Endodermal cell (in vitro differentiated cells): ENCODE measurements around the gene YEATS4. TPM values are rescaled to one million over a fixed set of nuclear protein-coding genes. Genes with fewer than 3 reads are reported as not detected.

Source experiments
- DNase-seq: peaks from one replicate; pipeline ENCODE4 v3.0.0-alpha.2; 2017
- H3K27ac ChIP-seq: 2 replicates; pipeline ENCODE4 v1.5.1; 2013; ENCODE audit warnings: mild to moderate bottlenecking, low read depth, low read length, moderate library complexity
- H3K27me3 ChIP-seq: 2 replicates; pipeline ENCODE4 v1.6.1; 2013; ENCODE audit warnings: mild to moderate bottlenecking, low read length, moderate library complexity; ENCODE audit not compliant: insufficient read depth, control insufficient read depth, poor library complexity, severe bottlenecking
- H3K36me3 ChIP-seq: 2 replicates; pipeline ENCODE4 v1.7.0; 2013; ENCODE audit warnings: mild to moderate bottlenecking, low read length, moderate library complexity; ENCODE audit not compliant: control insufficient read depth, insufficient read depth
- H3K4me1 ChIP-seq: one replicate; pipeline ENCODE4 v1.7.0; 2013; ENCODE audit warnings: low read length; ENCODE audit not compliant: control insufficient read depth, insufficient read depth
- H3K4me3 ChIP-seq: 2 replicates; pipeline ENCODE4 v1.5.1; 2013; ENCODE audit warnings: mild to moderate bottlenecking, low read length, moderate library complexity
- H3K9ac ChIP-seq: 2 replicates; pipeline ENCODE4 v1.6.1; 2013; ENCODE audit warnings: mild to moderate bottlenecking, low read length, moderate library complexity; ENCODE audit not compliant: poor library complexity, severe bottlenecking; ENCODE audit errors: extremely low read depth
- H3K9me3 ChIP-seq: 2 replicates; pipeline ENCODE4 v1.6.1; 2013; ENCODE audit warnings: mild to moderate bottlenecking, low read length, moderate library complexity; ENCODE audit not compliant: control insufficient read depth
- H3K27ac Mint-ChIP-seq: 2 replicates; pipeline ENCODE4 v1.8.0; 2020; ENCODE audit warnings: mixed read lengths
- H3K27me3 Mint-ChIP-seq: 2 replicates; pipeline ENCODE4 v1.8.0; 2021; ENCODE audit warnings: mild to moderate bottlenecking, mixed read lengths; ENCODE audit not compliant: insufficient read depth
- H3K36me3 Mint-ChIP-seq: 2 replicates; pipeline ENCODE4 v1.8.0; 2020; ENCODE audit warnings: low read depth, mixed read lengths
- H3K4me1 Mint-ChIP-seq: 2 replicates; pipeline ENCODE4 v1.8.0; 2020; ENCODE audit warnings: mixed read lengths
- H3K4me3 Mint-ChIP-seq: 2 replicates; pipeline ENCODE4 v1.8.0; 2020; ENCODE audit warnings: mild to moderate bottlenecking, moderate library complexity, mixed read lengths
- H3K9me3 Mint-ChIP-seq: 2 replicates; pipeline ENCODE4 v1.8.0; 2020; ENCODE audit warnings: mild to moderate bottlenecking, mixed read lengths
- CTCF ChIP-seq: fragments of 200-600 bp; sonication (generic); conservative IDR thresholded peaks from 2 replicates; pipeline ENCODE4 v1.5.0; 2021; ENCODE audit warnings: antibody characterized with exemption, mild to moderate bottlenecking
- WGBS, 2 experiments: methylation state at CpG; one replicate each; pipeline versions ENCODE4 v1.1.5 to v1.1.7; 2013; ENCODE audit warnings: missing lambda C conversion rate in 2 of 2, mixed read lengths in 1 of 2; ENCODE audit not compliant: insufficient coverage in 1 of 2, insufficient read length in 1 of 2; 5-methylcytosine and 5-hydroxymethylcytosine counted together
- total RNA-seq, 2 donors: library from RNA; stranded (reverse); fragmentation: NEBNext Ultra II Directional in 1 of 2; extraction: Animal tissue kit (Norgen Biotek cat#: 25700) in 1 of 2; gene quantifications; 2 replicates in 1 of 2; 3 replicates in 1 of 2; pipeline ENCODE4 v1.2.1, GENCODE V29; 2021

The YEATS4 gene
- total RNA-seq, 2 donors from 2014 or later: 37.0 to 40.9 TPM

GRCh38 chr12:69430942-69431590 lies 71.5 kb downstream of the YEATS4 start:
- no peaks in the 10 kb centered on the region for H3K9me3 Mint-ChIP-seq
- Histone ChIP-seq H3K27me3 (no peaks in the 10 kb centered on the region), H3K4me1 (peaks cover 24% of the 10 kb centered on the region), H3K36me3 (no peaks in the 10 kb centered on the region), H3K4me3 (no peak overlapping the region), H3K9ac (no peak overlapping the region), H3K9me3 (no peaks in the 10 kb centered on the region), H3K27ac (no peak overlapping the region)
- H3K4me1 Mint-ChIP-seq: peaks cover 47% of the 10 kb centered on the region
- no peak for TF ChIP-seq CTCF
- H3K4me3 Mint-ChIP-seq: no peak overlapping the region
- WGBS, 2 experiments: 93 to 100% methylated on average over 5 to 8 of the region's 8 CpGs
- peak overlapping the region; percentile 2 for H3K27ac Mint-ChIP-seq
- no peaks in the 10 kb centered on the region for H3K27me3 Mint-ChIP-seq
- no peak for DNase-seq
- H3K36me3 Mint-ChIP-seq: no peaks in the 10 kb centered on the region

DNA sequence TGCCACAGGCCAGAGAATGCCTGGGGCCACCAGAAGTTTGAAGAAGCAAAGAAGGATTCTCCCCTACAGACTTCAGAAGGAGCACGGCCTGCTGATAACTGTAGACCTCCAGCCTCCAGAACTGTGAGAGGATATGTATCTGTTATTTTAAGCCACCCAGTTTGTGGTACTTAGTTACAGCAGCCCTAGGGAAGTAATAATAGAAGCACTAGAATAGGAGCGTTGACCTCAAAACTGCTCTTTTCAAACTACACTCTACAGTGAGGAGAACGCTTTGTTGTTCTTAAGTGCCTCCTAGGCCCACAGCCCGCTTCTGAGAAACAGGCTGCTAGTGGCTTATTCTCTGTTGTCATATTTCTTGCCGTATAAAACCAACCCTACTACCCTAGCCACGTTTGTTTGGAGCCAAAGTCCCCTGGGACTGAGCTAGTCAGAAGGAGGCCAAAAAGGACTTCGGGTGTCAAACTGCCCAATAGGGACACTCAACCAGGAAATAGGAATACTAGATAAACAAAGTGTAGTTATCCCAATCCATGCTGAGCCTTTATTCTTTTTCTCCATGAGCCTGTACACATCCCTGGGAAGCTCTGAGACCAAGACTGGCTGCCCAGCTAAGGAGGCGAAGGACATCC lies 72.2 kb downstream of the YEATS4 start:
- H3K27me3 ChIP-seq: no peaks in the 10 kb centered on the region
- Mint-ChIP-seq H3K27me3 (no peaks in the 10 kb centered on the region), H3K9me3 (no peaks in the 10 kb centered on the region), H3K4me3 (no peak overlapping the region), H3K36me3 (no peaks in the 10 kb centered on the region), H3K27ac (no peak overlapping the region), H3K4me1 (peaks cover 45% of the 10 kb centered on the region)
- 97 to 100% methylated on average over 5 to 8 of the region's 8 CpGs for WGBS, 2 experiments
- no peaks in the 10 kb centered on the region for H3K9me3 ChIP-seq
- DNase-seq: no peak
- no peaks in the 10 kb centered on the region for H3K36me3 ChIP-seq
- no peak overlapping the region for H3K4me3 ChIP-seq
- H3K27ac ChIP-seq: no peak overlapping the region
- no peak for TF ChIP-seq CTCF
- H3K9ac ChIP-seq: no peak overlapping the region
- peaks cover 24% of the 10 kb centered on the region for H3K4me1 ChIP-seq

DNA sequence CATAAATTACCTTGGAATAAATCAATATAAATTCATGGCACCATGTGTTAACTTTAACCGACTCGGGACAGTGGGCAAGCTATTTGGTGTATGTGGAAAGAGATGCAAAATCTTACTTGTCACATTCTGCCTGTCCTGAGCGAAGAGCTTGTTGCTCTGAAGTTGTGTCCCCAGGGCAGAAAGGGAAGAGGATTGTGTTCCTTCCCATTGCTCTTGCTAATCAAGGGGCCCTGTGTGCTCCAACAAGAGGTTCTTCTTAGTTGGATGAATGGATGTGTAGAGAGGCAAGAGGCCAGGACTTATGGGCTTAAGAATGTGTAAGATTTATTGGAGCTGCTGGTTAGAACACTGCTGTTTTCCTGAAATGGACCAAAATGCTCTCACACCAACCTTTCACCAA lies 74.1 kb downstream of the YEATS4 start:
- Mint-ChIP-seq H3K27ac (no peak overlapping the region), H3K9me3 (no peaks in the 10 kb centered on the region), H3K36me3 (no peaks in the 10 kb centered on the region), H3K27me3 (no peaks in the 10 kb centered on the region), H3K4me3 (no peak overlapping the region), H3K4me1 (peaks cover 42% of the 10 kb centered on the region)
- no peak overlapping the region for H3K9ac ChIP-seq
- H3K4me3 ChIP-seq: no peak overlapping the region
- no peaks in the 10 kb centered on the region for H3K9me3 ChIP-seq
- H3K4me1 ChIP-seq: peaks cover 35% of the 10 kb centered on the region
- no peak for TF ChIP-seq CTCF
- no peaks in the 10 kb centered on the region for H3K36me3 ChIP-seq
- 94 to 100% methylated on average over 3 of the region's 3 CpGs for WGBS, 2 experiments
- H3K27me3 ChIP-seq: no peaks in the 10 kb centered on the region
- no peak overlapping the region for H3K27ac ChIP-seq
- no peak for DNase-seq
